Tibial nerve (tissue), 4 donors: Measurements from ENCODE around the gene CDCA5.

Source experiments
- CTCF ChIP-seq, 5 experiments: fragments of 200-600 bp in 3 of 5; fragments of 450-650 bp in 2 of 5; sonication (generic) in 3 of 5; IDR thresholded peaks; one replicate each; pipeline ENCODE4 v1.5.1; 2016 to 2019; ENCODE audit warnings: antibody characterized with exemption in 5 of 5, mild to moderate bottlenecking in 3 of 5, moderate library complexity in 2 of 5
- EP300 ChIP-seq, 2 donors: sonication (generic); formaldehyde crosslinking; IDR thresholded peaks; one replicate each; pipeline ENCODE4 v1.6.1; 2017; ENCODE audit warnings: antibody characterized with exemption in 2 of 2, mild to moderate bottlenecking in 1 of 2
- POLR2A ChIP-seq, 2 donors: fragments of 450-650 bp; IDR thresholded peaks; one replicate each; pipeline ENCODE4 v1.6.1; 2017; ENCODE audit warnings: antibody characterized with exemption in 2 of 2, mild to moderate bottlenecking in 2 of 2, moderate library complexity in 2 of 2

DNA sequence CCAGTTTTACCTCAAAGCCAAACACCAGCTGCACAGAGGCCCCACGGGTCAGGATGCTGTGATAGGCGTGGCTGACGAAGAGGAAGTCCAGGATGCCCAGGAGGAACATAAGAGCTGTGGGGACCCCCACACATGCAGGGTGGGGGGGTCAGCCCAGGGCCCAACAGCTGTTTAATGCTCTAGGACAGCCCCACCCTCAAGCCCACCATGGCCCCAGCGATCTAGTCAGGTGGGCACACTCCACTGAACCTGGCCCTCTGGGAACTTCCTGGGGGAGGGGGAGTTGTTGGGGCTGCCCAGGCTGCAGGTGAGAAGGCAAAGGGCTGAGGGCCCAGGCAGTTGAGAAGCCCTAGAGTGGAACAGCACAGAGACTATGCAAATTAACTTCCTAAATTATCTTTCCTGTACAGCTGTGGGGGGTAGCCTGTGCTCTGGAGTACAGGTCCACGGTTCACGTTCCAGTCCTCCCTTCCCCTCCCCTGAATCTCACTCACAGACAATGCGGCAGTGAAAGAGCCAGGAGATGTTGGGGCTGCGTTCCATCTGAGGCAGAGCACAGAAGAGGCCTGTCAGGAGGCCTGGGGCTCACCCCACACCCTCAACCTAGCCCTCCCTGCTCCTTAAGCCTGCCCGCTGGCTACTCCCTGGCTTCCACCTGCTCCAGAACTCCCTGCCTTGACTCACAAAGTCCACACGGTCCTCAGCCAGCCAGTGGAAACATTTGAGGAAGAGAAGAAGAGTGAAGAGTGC lies 48.6 kb upstream of the CDCA5 start:
- TF ChIP-seq POLR2A (IDR thresholded peaks at IDR 0.05) (no peak), CTCF (IDR thresholded peaks at IDR 0.05) (no peak), EP300 (IDR thresholded peaks at IDR 0.05) (no peak)
